Neuronal stem cell (in vitro differentiated cells): ENCODE measurements around the gene CELSR2.

ENCODE experiments used
- DNase-seq: peaks from one replicate; pipeline ENCODE4 v3.0.0-alpha.2; 2013; ENCODE audit warnings: low spot score
- H2AFZ ChIP-seq: one replicate; pipeline ENCODE4 v1.6.1; 2013; ENCODE audit warnings: mild to moderate bottlenecking, low read length, inconsistent platforms
- H2AK5ac ChIP-seq: 2 replicates; pipeline ENCODE4 v1.6.1; 2013; ENCODE audit warnings: low read depth, mild to moderate bottlenecking, inconsistent platforms, low read length, moderate library complexity, mixed read lengths
- H2BK120ac ChIP-seq: 2 replicates; pipeline ENCODE4 v1.6.1; 2013; ENCODE audit warnings: low read depth, mild to moderate bottlenecking, inconsistent platforms, low read length, moderate library complexity, mixed read lengths
- H2BK12ac ChIP-seq: one replicate; pipeline ENCODE4 v1.6.1; 2013; ENCODE audit warnings: low read length, inconsistent platforms
- H2BK15ac ChIP-seq: 2 replicates; pipeline ENCODE4 v1.6.1; 2013; ENCODE audit warnings: mild to moderate bottlenecking, low read length, inconsistent platforms, mixed read lengths
- H2BK5ac ChIP-seq: one replicate; pipeline ENCODE4 v1.6.1; 2013; ENCODE audit warnings: inconsistent platforms, mild to moderate bottlenecking, low read length, moderate library complexity
- H3K14ac ChIP-seq: one replicate; pipeline ENCODE4 v1.6.1; 2013; ENCODE audit warnings: low read length, inconsistent platforms
- H3K18ac ChIP-seq: 2 replicates; pipeline ENCODE4 v1.6.1; 2013; ENCODE audit warnings: low read length, inconsistent platforms
- H3K23ac ChIP-seq: 2 replicates; pipeline ENCODE4 v1.6.1; 2013; ENCODE audit warnings: low read depth, mild to moderate bottlenecking, mixed read lengths, low read length, inconsistent platforms; ENCODE audit not compliant: poor library complexity
- H3K27ac ChIP-seq: replicated peaks from 3 replicates; pipeline ENCODE4 v1.5.1; 2013; ENCODE audit warnings: low read length, inconsistent platforms
- H3K27me3 ChIP-seq, 3 experiments: 2 replicates each; pipeline ENCODE4 v1.6.1; 2013; ENCODE audit warnings: low read length in 3 of 3, mild to moderate bottlenecking in 2 of 3, inconsistent platforms in 1 of 3, low read depth in 1 of 3, mixed read lengths in 1 of 3, moderate library complexity in 1 of 3; ENCODE audit not compliant: control insufficient read depth in 3 of 3, insufficient read depth in 3 of 3
- H3K36me3 ChIP-seq, 2 donors: replicated peaks in 1 of 2; 2 replicates each; pipeline ENCODE4 v1.6.1; 2013; ENCODE audit warnings: low read length in 2 of 2; ENCODE audit not compliant: control insufficient read depth in 2 of 2, insufficient read depth in 2 of 2
- H3K4ac ChIP-seq: 2 replicates; pipeline ENCODE4 v1.6.1; 2013; ENCODE audit warnings: inconsistent platforms, mild to moderate bottlenecking, low read length, moderate library complexity
- H3K4me1 ChIP-seq, 2 donors: 1 replicate in 1 of 2; 2 replicates in 1 of 2; pipeline ENCODE4 v1.6.1; 2013; ENCODE audit warnings: low read length in 2 of 2, low read depth in 1 of 2; ENCODE audit not compliant: control insufficient read depth in 2 of 2, insufficient read depth in 1 of 2
- H3K4me2 ChIP-seq: one replicate; pipeline ENCODE4 v1.6.1; 2013; ENCODE audit warnings: mild to moderate bottlenecking, low read length, inconsistent platforms; ENCODE audit not compliant: insufficient read depth, poor library complexity, severe bottlenecking
- H3K4me3 ChIP-seq, 2 donors: 2 replicates each; pipeline ENCODE4 v1.5.1; 2013; ENCODE audit warnings: low read length in 2 of 2, mild to moderate bottlenecking in 2 of 2, inconsistent platforms in 1 of 2, moderate library complexity in 1 of 2
- H3K79me1 ChIP-seq: one replicate; pipeline ENCODE4 v1.6.1; 2013; ENCODE audit warnings: low read depth, mild to moderate bottlenecking, inconsistent platforms, low read length, moderate library complexity
- H3K9ac ChIP-seq: one replicate; pipeline ENCODE4 v1.6.1; 2013; ENCODE audit warnings: mild to moderate bottlenecking, low read depth, low read length, inconsistent platforms; ENCODE audit not compliant: poor library complexity
- H3K9me3 ChIP-seq, 2 donors: replicated peaks in 1 of 2; 2 replicates each; pipeline versions ENCODE3 to v1.6.1; 2013; ENCODE audit warnings: low read length in 2 of 2, mild to moderate bottlenecking in 2 of 2, inconsistent platforms in 1 of 2, low read depth in 1 of 2, mixed read lengths in 1 of 2, moderate library complexity in 1 of 2; ENCODE audit not compliant: control insufficient read depth in 2 of 2, insufficient read depth in 1 of 2
- H4K8ac ChIP-seq: one replicate; pipeline ENCODE4 v1.6.1; 2013; ENCODE audit warnings: low read depth, mild to moderate bottlenecking, inconsistent platforms, low read length, moderate library complexity
- H4K91ac ChIP-seq: one replicate; pipeline ENCODE4 v1.6.1; 2013; ENCODE audit warnings: low read length, low read depth, mild to moderate bottlenecking, inconsistent platforms; ENCODE audit not compliant: poor library complexity
- WGBS, 2 donors: extraction: QIAGEN DNeasy Blood & Tissue Kit; methylation state at CpG; one replicate each; pipeline ENCODE4 v1.1.7; 2013; ENCODE audit warnings: missing lambda C conversion rate in 2 of 2, mixed read lengths in 1 of 2; ENCODE audit not compliant: insufficient read length in 2 of 2, insufficient replicate concordance in 1 of 2; ENCODE audit errors: extremely low coverage in 2 of 2; 5-methylcytosine and 5-hydroxymethylcytosine counted together

Gene CELSR2

DNA sequence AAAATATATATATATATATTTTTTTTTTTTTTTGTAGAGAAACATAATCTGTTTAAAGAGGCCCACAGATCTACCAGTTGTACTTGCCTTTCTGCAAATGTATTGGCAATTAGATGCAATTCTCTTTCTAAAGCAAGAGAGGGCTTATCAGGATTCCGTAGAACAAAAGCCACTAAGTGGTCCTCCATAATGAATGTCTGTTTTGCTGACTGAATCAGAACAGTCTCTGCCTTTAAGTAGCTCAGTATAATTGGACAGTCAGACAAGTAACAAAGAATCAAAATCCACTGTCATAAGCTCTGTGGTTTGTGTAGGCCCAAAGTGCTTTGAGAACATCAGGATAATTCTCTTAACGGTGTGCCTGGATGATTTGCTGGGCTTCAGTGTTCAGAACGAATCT, 18.3 kb upstream of the CELSR2 start:
- no peak overlapping the region for H3K23ac ChIP-seq

DNA sequence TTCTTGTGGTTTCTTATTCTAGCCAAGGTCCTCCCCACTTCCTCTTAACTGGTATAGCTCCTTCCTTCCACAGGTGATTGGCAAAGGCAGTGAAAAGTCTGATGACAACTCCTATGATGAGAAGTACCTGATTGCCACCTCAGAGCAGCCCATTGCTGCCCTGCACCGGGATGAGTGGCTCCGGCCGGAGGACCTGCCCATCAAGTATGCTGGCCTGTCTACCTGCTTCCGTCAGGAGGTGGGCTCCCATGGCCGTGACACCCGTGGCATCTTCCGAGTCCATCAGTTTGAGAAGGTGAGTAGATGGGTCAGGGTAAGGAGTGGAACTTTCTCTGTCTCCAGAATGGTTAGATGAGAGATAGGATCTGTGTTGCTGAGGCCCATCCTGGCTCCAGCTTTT, 14.2 kb upstream of the CELSR2 start:
- Histone ChIP-seq H3K27me3 (no peaks in the 10 kb centered on the region), H3K4ac (no peak overlapping the region), H3K36me3 (peaks cover 47 to 98% of the 10 kb centered on the region in 2 donors), H2AK5ac (no peak overlapping the region), H3K23ac (no peak overlapping the region), H3K9me3 (no peaks in the 10 kb centered on the region), H3K4me2 (no peak overlapping the region), H4K8ac (no peak overlapping the region), H3K9ac (no peak overlapping the region), H3K18ac (peak overlapping the region; percentile 22), H3K14ac (no peak overlapping the region), H2BK15ac (no peak overlapping the region), H2BK120ac (no peak overlapping the region), H4K91ac (no peak overlapping the region), H2AFZ (no peak overlapping the region), H3K4me1 (peaks cover 13 to 27% of the 10 kb centered on the region in 2 donors), H3K27ac (no peak overlapping the region), H3K79me1 (no peaks in the 10 kb centered on the region), H2BK12ac (no peak overlapping the region), H2BK5ac (no peak overlapping the region), H3K4me3 (no peak overlapping the region)
- WGBS, 2 donors = no CpG with 5 or more reads among the region's 7 CpGs
- no peak for DNase-seq

More for the DNA sequence above, 18.3 kb upstream of the CELSR2 start:
- H3K9ac ChIP-seq = no peak overlapping the region
- H3K14ac ChIP-seq = no peak overlapping the region
- H3K79me1 ChIP-seq = no peaks in the 10 kb centered on the region
- no peak overlapping the region for H3K18ac ChIP-seq
- H2BK5ac ChIP-seq = peak overlapping the region; percentile 11
- H3K4me2 ChIP-seq = no peak overlapping the region
- peaks cover 23 to 88% of the 10 kb centered on the region in 2 donors for H3K36me3 ChIP-seq
- no peak overlapping the region for H3K4ac ChIP-seq
- no peak for DNase-seq
- H2BK15ac ChIP-seq = no peak overlapping the region
- H3K27me3 ChIP-seq = no peaks in the 10 kb centered on the region
- H3K4me3 ChIP-seq = no peak overlapping the region
- H2BK120ac ChIP-seq = no peak overlapping the region
- no peak overlapping the region for H4K8ac ChIP-seq
- no CpG with 5 or more reads among the region's 3 CpGs for WGBS, 2 donors
- H4K91ac ChIP-seq = no peak overlapping the region
- no peak overlapping the region for H2AFZ ChIP-seq
- no peak overlapping the region for H2BK12ac ChIP-seq
- peak overlapping the region; percentile 65 for H3K27ac ChIP-seq
- no peak overlapping the region for H2AK5ac ChIP-seq
- H3K9me3 ChIP-seq = peaks cover 0 to 10% of the 10 kb centered on the region in 2 donors
- peaks cover 25 to 28% of the 10 kb centered on the region in 2 donors for H3K4me1 ChIP-seq

DNA sequence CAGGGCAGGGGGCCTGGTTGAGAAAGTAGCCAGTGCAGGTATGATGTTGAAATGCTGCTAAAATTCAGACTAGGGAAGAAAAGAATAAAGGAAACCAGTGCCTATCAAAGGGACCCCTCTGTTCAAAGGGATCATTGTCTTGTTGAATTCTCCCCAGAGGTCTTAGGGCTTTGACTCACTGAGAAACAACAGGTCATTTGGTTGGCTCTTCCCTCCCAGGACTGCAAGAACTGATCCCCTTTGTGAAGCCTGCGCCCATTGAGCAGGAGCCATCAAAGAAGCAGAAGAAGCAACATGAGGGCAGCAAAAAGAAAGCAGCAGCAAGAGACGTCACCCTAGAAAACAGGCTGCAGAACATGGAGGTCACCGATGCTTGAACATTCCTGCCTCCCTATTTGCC, 11.8 kb upstream of the CELSR2 start:
- no peak overlapping the region for H2BK15ac ChIP-seq
- peaks cover 15 to 26% of the 10 kb centered on the region in 2 donors for H3K4me1 ChIP-seq
- H3K27ac ChIP-seq = peak overlapping the region; percentile 35
- no peaks in the 10 kb centered on the region for H3K27me3 ChIP-seq
- H3K9me3 ChIP-seq = no peaks in the 10 kb centered on the region
- no peak overlapping the region for H3K18ac ChIP-seq
- H2AFZ ChIP-seq = no peak overlapping the region
- no peak overlapping the region for H2BK5ac ChIP-seq
- H2BK120ac ChIP-seq = no peak overlapping the region
- no peak overlapping the region for H4K91ac ChIP-seq
- H3K9ac ChIP-seq = no peak overlapping the region
- peak overlapping the region; percentile 25 for H2BK12ac ChIP-seq
- H3K4ac ChIP-seq = no peak overlapping the region
- H3K36me3 ChIP-seq = peaks cover 38 to 78% of the 10 kb centered on the region in 2 donors
- H3K79me1 ChIP-seq = no peaks in the 10 kb centered on the region
- no peak overlapping the region for H4K8ac ChIP-seq
- WGBS, 2 donors = no CpG with 5 or more reads among the region's 3 CpGs
- H2AK5ac ChIP-seq = peak overlapping the region; percentile 73
- no peak overlapping the region for H3K4me2 ChIP-seq
- no peak overlapping the region for H3K14ac ChIP-seq
- no peak overlapping the region for H3K23ac ChIP-seq
- no peak overlapping the region for H3K4me3 ChIP-seq
- DNase-seq = no peak

DNA sequence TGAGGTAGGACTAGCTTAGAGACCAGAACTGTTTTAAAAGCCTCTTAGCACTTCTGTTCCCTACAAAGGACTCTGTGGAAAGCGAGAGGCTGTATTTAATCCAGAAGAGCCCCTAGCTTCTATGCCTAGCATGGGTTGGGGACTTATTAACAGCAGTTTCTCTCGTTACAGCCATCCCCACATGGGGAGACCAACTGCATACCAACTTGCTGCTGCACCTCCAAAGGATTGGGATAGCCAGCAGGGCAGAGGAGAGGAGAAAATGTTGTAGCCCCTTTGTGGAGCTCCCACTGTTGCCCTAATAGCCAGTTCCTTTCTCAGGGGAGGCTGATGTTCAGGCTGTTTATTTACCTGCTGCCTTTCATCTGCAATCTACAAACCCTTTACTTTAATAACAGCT, 11.0 kb upstream of the CELSR2 start:
- no peak overlapping the region for H2BK5ac ChIP-seq
- H3K9me3 ChIP-seq = no peaks in the 10 kb centered on the region
- no peak overlapping the region for H3K4ac ChIP-seq
- no CpG with 5 or more reads among the region's 2 CpGs for WGBS, 2 donors
- no peak overlapping the region for H3K23ac ChIP-seq
- H3K14ac ChIP-seq = no peak overlapping the region
- H4K8ac ChIP-seq = no peak overlapping the region
- H3K18ac ChIP-seq = no peak overlapping the region
- peaks cover 37 to 69% of the 10 kb centered on the region in 2 donors for H3K36me3 ChIP-seq
- H3K27me3 ChIP-seq = no peaks in the 10 kb centered on the region
- no peak overlapping the region for H2BK12ac ChIP-seq
- no peak overlapping the region for H3K27ac ChIP-seq
- H2AK5ac ChIP-seq = no peak overlapping the region
- no peak overlapping the region for H3K4me3 ChIP-seq
- H3K4me1 ChIP-seq = peaks cover 15 to 28% of the 10 kb centered on the region in 2 donors
- no peaks in the 10 kb centered on the region for H3K79me1 ChIP-seq
- H3K4me2 ChIP-seq = no peak overlapping the region
- no peak for DNase-seq
- no peak overlapping the region for H3K9ac ChIP-seq
- no peak overlapping the region for H2BK15ac ChIP-seq
- no peak overlapping the region for H2BK120ac ChIP-seq
- H4K91ac ChIP-seq = no peak overlapping the region
- H2AFZ ChIP-seq = no peak overlapping the region
